Activated CD8-positive, alpha-beta memory T cell treated with anti-CD3 and anti-CD28 coated beads for 1 hour (primary cell): ENCODE data around the gene SLC39A2.
"Not testable (repeated sequence)": the region's sequence is repeated elsewhere in the genome, so short reads cannot be mapped to it uniquely, and the experiment has no call there.

Experiments used
- DNase-seq, 2 donors: peaks; one replicate each; pipeline ENCODE4 v3.0.0-alpha.2; 2020; ENCODE audit warnings: low read depth in 1 of 2; ENCODE audit errors: extremely low read depth in 1 of 2

SLC39A2 gene

DNA sequence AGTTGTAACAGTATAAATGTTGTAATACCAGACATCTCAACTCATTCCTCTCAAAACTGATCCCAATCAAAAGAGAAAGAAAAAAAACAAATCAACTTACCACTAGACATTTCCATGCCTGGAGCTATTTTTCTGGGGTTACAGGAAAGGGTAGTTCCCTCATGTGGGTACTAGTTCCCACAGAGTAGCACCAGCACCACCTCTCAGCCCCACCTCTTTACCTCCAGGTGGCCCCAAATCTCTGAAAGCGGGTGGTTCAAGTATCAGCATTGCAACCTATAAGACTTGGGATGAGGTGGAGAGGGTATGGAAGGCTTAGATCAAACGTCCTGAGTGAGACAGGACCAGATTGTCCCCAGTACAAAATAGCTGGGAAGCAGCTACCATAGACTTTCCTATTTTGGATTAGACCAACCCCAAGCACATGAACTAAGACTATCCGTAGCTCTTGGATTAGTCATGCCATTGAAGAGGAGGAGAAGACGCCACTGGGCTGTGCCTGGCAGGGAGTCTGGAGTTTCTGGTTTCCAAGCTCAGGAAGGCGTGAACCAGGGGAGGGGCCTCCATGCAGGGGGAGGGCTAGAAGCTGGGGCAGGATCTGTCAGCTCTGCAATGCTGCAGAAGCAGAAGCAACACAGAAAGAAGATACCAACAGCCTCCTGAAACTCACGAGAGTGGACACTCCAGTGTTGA is at the start of gene SLC39A2:
Gene SLC39A2 (plus strand): TSS at position 620 of the 693 bp plus-strand sequence. CDS start 154 bp downstream, outside the sequence.
- no peak for DNase-seq

DNA sequence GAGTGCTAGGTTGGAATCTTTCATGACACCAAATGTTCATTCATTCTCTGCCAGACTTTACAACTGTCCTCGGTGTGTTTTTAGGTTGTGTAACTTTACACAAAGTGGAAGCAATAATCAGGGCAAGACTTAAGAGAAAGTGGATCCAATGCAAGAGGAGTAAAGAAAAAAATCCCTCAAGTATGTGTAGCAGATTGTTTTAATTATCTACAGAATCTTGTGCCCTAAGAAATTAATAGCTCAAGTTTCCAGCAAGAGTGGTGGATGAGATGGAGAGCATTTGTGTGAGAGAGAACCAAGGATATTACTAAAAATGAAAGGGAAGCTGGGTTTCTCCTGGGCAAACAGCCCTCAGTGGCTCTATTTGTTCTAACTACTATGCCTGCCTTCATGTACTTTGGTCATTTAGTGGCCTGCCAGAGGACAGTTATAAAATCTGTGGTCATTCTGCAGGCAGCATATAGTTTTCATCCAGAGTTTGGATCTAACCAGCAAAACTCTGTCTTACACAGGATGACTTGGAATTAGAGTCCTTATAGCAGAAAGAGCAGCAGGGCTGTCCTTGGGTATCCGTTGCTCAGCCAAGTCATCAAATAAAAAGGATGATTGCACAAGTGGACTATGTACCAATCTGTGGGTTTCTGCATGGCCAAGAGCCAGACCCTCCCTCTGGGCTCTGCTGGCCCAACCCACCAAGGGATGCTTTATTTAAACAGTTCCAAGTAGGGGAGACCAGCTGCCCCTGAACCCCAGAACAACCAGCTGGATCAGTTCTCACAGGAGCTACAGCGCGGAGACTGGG is 44.2 kb upstream of the SLC39A2 start, which contains the start of gene RNASE2:
Gene RNASE2 (plus strand): TSS at position 752 of the 802 bp plus-strand sequence. CDS start 285 bp downstream, outside the sequence.
- DNase-seq = not testable (repeated sequence)

GRCh38 chr14:20955538-20955873 is 43.6 kb upstream of the SLC39A2 start:
- DNase-seq = not testable (repeated sequence)

DNA sequence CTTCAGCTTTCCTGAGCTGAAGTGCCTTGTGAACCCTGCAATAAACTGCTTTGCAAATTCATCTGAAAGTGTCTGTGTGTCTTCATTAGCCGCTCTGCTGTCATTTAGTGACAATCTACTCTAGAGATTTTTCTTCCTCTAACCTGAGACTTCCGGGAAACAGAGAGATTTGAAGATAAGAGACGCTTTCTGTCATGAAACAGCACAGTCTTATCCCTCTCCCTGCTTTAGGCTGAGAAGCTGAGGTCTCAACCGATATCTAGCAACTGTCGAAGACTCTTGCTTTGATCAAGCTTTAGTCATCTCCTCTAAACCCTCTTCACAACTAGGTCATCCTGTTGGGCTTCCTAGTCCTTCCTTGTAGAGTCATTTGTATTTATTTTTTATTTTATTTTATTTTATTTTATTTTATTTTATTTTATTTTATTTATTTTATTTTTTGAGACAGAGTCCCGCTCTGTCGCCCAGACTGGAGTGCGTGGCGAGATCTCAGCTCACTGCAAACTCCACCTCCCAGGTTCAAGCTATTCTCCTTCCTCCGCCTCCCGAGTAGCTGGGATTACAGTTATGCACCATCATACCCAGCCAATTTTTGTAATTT is 42.6 kb upstream of the SLC39A2 start:
- no peak for DNase-seq

GRCh38 chr14:20958946-20959345 is 40.1 kb upstream of the SLC39A2 start:
- DNase-seq = not testable (repeated sequence)

DNA sequence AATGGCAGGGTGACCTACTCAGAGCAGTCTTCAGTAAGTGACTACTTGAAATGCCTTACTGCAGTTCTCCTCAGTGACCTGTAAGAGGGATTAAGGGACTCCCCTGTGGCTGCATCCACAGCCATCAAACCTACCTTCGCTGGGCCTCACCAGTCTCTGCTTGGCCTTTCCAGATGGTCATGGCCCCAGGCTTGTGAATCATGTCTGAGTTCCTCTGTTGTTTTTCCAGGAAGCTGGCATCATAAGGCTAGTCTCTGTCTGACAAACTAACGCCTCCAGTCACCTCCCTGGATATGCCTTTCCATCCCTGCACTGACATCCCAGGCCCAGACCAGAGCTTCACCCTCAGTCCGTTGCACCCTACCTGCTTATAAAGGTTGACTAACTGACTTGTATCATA is 29.8 kb upstream of the SLC39A2 start:
- DNase-seq = no peak

DNA sequence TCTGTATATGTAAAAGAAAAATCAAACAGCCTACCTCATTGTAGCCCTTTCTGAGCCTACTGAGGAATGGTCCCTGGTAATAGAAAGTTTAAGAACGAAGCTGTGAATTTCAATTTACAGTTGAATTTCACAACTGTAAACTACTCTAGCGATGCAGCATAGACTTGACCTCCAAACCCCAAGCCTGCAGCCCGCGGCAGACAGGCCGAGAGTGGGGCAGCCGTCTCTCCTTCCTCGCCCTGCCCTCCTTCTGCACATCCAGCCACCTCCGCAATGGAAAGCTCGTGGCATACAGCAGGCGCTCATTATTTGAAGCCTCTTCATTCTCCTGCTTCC is 28.5 kb upstream of the SLC39A2 start:
- DNase-seq = no peak

DNA sequence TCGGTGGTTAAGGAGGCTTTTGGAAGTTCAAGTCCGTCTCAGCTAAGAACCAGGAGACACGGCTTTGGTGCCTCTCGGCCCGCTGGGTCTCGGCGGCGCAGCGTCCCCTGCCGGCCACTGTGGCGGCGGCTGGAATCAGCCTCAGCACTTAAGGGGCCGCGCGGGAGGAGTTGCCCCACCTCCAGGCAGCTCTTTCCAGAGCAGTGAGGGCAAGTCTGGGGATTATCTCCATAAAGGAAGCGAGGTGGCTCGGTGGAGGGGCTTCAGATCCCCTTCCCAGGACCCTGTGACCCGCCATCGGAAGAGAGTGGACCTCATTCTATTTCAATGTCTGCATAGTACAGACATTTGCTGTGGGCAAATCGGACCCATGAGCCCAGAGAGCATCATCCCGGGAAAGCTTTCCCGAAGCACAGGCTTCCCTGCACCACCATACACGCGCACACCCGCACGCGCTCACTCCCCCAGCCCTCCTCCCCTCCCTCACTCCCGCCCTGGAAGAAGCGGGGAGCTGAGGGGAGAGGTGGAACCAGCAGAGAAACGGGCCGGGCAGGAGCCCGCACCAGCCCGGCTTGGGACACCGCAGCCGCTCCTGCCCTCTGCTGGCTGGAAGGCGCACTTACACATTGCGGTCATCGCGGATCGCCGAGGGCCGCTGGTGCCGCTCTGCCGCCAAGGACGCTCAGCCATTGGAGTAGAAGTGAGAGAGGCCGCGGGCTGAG is 27.9 kb upstream of the SLC39A2 start:
- peak; percentile 53 to 60 for DNase-seq

GRCh38 chr14:20971705-20972021 is 27.4 kb upstream of the SLC39A2 start:
- no peak for DNase-seq

- DNase-seq = no peak
These were observed 25.6 kb upstream of the SLC39A2 start for GRCh38 chr14:20973501-20973900.

GRCh38 chr14:20976291-20976690 is 22.8 kb upstream of the SLC39A2 start:
- DNase-seq = no peak

GRCh38 chr14:20978687-20979086 is 20.4 kb upstream of the SLC39A2 start:
- DNase-seq = no peak

- DNase-seq = no peak
These were observed 18.2 kb upstream of the SLC39A2 start for GRCh38 chr14:20980906-20981305.

DNA sequence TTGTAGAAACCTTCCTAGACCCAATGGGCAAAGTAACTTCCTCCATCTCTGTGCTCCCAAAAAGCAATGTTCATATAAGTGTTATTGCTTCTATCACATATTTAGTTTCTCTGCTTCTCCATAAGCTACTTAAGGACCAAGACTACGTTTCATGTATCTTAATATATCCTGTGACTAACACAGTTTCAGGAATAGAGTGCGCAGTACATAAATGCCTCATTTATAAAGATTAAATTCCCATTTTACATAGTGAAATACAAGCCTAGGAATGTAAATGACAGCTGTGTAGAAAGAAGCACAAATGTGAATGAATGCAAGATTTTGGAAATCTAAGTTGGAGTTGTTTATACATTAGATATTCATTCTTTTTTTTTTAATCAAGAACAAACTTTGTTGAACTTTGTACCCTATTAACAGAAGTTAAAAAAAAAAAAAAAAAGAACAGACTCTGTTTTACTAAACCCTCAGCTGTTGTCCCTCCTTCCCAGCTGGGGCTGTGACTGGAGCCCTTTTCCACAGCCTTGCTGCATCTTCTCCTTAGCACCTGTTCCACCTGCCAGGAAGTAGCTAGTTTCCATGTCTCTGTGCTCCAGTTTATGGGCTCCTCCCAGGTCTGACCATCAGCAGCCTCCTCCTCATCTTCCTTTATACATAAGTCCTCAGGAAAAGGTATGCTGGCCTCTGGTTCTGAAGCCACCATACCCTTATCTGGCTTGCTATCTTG is 16.3 kb upstream of the SLC39A2 start:
- DNase-seq = no peak

DNA sequence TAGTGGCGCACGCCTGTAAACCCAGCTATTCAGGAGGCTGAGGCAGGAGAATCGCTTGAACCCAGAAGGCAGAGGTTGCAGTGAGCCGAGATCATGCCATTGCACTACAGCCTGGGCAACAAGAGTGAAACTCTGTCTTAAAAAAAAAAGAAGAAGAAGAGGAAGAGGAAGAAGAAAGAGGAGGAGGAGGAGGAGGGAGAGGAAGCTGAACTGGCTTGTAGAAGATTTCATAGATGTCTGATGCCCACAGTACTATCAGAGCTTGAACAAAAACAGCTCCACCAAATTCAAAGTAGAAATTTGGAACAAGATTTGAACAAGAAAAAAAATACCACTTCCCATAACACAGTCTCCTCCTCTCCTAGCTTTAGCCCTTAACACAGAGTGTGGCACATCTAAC is 13.4 kb upstream of the SLC39A2 start:
- DNase-seq = not testable (repeated sequence)

GRCh38 chr14:20986811-20987210 is 12.3 kb upstream of the SLC39A2 start:
- no peak for DNase-seq

- no peak for DNase-seq
These were observed 10.2 kb upstream of the SLC39A2 start for GRCh38 chr14:20988717-20989470.

- DNase-seq = no peak
These were observed 9.7 kb upstream of the SLC39A2 start for GRCh38 chr14:20989471-20989786.

GRCh38 chr14:20989787-20990600 is 9.1 kb upstream of the SLC39A2 start, which contains the start of gene METTL17:
TSS of gene METTL17 (plus strand) at chr14:20989980. CDS start at chr14:20990003, 23 bp downstream.
- DNase-seq = peak; percentile 62 to 64
